NCI-H1417 (cell line): ENCODE results near the gene NETO2.
"Not testable (repeated sequence)": the region's sequence is repeated elsewhere in the genome, so short reads cannot be mapped to it uniquely, and the experiment has no call there.

Experiments used
- DNase-seq, 3 experiments: peaks; one replicate each; lab custom pipeline; 2025; lab: John Stamatoyannopoulos, UW

The NETO2 gene

DNA sequence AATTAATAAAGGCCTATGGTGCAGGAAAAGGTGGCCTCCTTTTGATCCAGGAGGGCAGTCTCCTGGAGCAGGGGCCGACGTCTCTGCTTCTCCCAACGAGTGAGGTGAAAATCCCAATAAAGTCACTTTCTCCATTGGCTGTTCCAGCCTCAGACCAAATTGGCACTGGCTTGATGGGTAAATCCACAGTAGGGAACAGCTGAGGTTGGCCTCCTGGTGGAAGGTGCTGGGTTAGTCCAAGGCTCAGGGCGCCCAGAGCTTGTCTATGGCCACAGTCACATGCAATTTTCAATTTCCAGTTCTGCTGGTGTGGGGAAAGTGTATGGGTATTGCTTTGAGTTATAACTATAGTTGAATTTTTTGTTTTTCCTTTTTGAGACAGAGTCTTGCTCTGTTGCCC is 79.0 kb downstream of the NETO2 start:
- peak in 1 of 3 experiments; percentile 3 for DNase-seq

DNA sequence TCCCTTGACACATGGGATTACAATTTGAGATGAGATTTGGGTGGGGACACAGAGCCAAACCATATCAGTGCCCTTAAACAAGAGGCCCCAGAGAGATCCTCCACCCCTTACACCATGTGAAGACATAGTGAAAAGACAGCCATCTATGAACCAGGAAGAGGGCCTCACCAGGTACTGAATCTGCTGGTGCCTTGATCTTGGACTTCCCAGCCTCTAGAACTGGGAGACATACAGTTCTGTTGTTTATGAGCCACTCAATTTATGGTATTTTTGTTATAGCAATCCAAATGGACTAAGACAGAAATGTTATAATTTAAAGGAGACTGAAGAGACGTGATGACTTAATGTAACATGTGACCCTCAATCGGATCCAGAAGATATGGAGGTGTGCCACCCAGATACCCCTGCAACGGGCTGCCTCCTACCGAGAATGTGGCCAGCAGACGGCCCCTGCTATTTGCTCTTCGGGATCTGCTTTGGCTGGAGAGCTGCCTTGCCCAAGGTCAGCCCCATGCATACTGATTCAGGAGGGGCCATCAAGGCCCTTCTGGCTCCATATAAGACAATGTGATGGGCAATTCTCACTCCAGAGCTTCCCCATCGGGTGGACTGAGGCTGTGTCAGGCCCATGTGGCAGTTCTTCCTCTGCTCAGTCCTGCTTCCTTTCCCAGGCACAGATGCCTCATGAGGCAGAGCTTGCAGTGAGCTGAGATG is 80.6 kb downstream of the NETO2 start:
- DNase-seq: no peak

DNA sequence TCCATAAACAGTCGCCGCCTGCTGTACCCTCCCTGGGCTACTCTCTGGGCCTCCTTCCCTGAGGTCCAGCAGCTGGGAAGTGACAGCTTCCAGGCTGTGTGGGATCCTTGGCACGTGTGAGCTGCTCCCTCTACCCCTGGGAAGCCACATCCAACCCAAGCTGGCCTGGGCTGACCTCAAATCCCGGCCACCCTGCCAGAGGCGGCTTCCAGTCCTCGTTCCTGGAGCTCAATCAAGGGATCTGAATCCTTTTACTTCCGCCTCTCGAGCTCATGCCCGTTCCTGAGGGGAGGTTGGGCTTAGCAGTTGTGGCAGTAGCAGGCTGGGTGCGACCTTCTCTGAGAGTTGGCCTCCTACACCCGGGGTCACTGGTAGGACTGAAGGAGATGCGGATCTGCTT is 82.5 kb downstream of the NETO2 start:
- DNase-seq: no peak

DNA sequence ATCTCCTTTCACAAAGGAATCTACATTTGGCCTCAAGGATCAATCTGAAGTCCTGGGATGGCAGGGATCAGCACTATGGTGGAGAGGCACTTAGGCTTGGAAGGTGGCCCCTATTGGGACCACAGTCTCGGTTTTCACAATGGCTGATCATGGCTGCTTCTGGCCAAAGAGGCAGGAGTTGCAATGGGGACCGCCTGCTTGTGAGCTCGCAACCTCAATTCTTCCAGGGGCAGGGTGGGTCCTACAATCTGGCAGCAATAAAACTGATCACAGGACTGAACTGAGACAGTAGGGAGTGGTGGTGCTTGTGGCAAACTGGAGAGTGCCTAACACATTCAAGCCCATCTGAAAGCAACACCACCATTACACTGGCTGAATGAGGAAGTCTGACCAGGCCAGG is 83.1 kb downstream of the NETO2 start:
- DNase-seq: no peak

DNA sequence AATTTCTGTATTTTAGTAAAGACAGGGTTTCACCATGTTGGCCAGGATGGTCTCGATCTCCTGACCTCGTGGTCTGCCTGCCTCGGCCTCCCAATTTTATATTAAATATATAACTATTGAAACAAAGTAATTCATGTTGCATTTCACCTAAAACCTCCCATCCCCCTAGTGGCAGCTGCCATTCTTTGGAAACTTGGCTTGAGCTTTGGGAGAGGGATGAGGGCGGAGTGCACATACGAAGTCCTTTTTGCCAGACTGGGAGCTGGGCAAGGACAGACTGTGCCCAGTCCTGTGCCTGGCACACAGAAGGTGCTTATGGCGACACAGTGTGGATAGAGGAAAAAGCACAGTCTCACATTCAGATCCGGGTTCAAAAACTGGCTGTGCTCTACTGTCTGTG is 83.8 kb downstream of the NETO2 start:
- no peak for DNase-seq

DNA sequence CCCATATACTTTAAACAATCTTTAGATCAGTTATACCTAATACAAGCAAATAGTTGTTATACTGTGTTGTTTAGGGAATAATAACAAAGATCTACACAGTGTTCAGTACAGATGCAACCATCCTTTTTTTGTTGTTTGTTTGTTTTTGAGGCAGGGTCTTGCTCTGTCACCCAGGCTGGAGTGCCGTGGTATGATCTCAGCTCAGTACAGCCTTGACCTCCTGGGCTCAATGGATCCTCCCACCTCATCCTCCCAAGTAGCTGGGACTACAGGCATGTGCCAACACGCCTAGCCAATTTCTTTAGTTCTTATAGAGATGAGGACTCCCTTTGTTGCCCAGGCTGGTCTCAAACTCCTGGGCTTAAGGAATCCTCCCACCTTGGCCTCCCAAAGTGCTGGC is 84.6 kb downstream of the NETO2 start:
- not testable (repeated sequence) for DNase-seq

DNA sequence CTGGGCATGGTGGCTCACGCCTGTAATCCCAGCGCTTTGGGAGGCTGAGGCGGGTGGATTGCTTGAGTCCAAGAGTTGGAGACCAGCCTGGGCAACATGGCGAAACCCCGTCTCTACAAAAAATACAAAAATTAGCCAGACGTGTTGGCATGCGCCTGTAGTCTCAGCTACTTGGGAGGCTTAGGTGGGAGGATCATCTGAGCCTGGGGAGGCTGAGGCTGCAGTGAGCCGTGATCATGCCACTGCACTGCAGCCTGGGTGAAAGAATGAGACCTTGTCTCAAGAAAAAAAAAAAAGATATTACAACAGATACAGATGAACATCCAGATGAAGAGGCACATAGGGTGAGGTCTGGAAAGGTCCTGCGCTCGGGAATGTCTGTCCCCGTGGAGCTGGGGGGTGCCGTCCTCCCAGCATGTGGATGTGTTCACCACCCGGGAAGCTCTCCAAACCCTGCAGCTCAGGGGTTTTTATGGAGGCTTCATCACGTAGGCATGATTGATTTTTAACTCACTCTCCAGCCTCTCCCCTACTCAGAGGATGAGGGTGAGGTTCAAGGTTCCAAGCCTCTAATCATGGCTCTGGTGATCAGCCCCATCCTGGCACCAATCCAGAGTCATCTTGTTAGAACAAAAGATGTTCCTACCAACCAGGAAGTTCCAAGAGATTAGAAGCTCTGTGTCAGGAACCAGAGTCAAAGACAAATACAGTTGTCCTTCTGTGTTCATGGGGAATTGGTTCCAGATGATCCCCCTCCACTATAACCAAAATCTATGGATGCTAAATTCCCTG is 85.3 kb downstream of the NETO2 start:
- DNase-seq: peak in 1 of 3 experiments; percentile 33

DNA sequence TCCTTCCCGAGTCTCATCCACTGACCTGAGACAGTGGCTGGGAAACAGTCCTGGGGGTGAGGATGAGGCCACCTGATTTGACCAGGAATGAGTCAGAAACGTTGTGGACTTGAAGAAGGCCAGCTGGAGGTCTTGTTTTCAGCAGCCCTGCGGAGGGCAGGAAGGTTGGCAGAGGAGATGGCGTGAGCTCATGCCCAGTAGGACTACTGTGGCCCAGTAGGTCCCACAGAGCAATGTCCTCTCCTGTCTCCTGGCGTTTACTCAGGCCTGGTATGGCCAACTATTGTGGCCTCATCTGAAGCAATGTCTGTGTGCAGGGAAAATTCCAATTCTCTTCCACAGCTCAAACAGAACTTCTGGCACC is 86.1 kb downstream of the NETO2 start:
- no peak for DNase-seq

DNA sequence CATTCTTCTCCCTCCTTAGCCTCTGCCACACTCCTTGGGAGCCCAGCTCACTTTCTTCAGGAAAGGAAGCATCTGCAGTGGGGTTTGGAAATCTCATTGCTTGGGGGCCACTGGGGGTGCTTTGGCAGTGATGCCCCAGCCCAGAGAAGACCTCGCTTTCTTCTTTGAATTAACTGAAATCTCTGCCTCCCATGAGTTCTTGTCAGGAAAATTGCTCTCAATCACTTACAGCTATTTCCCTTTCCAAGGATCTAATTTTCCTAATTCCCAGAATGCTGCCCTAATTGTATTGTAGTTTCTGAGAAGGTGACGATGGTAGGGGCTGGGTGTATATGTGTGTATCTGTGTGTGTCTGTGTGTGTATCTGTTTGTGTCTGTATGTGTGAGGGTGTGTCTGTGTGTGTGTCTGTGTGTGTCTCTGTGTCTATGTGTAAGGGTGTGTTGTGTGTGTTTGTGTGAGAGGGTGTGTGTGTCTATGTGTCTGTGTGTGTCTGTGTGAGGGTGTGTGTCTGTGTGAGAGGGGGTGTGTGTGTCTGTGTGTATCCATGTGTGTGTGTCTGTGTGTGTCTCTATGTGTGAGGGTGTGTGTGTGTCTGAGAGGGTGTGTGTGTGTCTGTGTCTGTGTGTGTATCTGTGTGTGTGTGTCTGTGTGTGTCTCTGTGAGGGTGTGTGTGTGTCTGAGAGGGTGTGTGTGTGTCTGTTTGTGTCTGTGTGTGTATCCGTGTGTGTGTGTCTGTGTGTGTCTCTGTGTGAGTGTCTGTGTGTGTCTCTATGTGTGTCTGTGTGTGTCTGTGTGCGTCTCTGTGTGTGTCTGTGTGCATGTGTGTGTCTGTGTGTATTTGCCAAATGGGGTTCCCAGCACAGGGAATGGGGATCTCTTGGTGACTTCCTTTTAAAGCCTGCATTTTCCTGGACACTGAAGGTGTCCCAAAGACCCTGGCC is 86.8 kb downstream of the NETO2 start:
- no peak for DNase-seq

DNA sequence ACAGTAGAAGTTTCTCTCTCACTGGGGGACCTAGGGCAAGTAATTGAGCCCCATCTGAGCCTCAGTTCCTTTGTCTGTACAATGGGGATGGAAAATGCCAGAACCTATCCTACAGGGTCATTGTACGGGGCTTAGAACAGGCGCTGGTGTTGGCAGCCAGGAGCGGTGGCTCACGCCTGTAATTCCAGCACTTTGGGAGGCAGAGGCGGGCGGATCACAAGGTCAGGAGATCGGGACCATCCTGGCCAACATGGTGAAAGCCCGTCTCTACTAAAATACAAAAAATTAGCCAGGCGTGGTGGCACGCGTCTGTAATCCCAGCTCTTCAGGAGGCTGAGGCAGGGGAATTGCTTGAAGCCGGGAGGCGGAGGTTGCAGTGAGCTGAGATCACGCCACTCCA is 87.7 kb downstream of the NETO2 start:
- DNase-seq: not testable (repeated sequence)

DNA sequence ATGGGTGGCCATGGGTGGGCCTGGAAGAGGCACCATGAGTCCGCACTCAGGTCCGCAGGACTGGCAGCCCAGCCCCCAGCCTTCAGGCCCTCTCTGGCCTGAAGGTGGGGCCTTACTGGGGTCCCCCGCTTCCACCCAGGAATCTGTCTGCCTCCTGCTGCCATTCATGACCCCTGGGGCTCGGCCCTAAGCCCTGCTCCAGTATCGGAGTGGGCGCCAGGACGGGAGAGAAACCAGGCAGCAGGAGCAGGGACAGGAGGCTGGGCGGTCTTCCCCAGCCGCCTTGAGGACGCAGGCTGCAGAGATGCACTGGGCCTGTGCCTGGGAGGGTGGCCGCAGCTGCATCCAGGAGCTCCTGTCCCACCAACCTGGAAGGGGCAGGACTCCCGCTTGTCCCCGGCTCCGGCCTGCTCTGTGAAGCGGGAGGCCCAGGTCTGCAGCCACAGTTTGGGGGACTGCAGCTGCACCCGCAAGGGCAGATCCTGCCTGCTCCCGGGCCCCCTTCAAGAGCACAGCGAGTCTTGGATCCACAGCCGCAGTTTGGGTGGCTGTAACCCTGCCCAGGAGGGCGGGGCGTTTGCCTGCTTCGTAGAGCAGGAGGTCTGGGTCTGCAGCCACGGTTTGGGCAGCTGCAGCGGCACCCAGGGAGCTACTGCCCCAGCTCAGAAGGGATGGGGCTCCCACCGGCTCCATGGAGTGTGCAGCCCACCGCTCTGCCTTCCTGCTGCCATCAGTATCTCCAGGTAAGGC is 88.4 kb downstream of the NETO2 start:
- no peak for DNase-seq

DNA sequence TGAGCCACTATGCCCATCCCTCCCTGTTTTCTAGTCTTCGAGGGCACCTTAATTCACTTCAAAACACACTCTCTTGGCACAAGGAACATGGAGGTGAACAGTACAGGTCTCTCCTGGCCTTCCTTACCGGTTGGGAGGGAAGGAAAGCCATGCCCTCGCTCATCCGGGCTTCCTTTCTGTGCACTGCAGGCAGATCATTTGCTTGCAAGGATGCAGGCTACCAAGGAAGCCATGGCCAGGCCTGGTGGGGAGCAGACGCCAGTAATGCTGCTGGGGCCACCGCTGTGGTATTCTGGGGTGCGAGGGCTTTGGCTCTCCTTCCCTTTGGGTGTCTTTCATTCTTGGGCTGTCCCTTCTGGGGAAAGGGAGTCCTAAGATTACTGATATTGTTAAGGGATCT is 89.4 kb downstream of the NETO2 start:
- no peak for DNase-seq

DNA sequence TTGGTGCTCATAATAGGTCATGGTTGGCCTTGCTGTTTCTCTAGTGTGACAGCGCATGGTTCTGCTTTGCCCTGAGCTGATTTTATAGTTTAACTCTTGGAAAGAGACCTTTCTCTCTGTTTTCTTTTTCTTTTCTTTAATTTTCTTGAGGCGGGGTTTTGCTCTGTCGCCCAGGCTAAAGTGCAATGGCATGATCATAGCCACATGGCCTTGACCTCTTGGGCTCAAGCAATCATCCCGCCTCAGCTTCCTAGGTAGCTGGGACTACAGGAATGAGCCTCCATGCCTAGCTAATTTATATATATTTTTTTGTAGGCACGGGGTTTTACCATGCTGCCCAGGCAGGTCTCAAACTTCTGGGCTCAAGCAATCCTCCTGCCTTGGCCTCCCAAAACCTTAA is 89.8 kb downstream of the NETO2 start:
- DNase-seq: no peak

DNA sequence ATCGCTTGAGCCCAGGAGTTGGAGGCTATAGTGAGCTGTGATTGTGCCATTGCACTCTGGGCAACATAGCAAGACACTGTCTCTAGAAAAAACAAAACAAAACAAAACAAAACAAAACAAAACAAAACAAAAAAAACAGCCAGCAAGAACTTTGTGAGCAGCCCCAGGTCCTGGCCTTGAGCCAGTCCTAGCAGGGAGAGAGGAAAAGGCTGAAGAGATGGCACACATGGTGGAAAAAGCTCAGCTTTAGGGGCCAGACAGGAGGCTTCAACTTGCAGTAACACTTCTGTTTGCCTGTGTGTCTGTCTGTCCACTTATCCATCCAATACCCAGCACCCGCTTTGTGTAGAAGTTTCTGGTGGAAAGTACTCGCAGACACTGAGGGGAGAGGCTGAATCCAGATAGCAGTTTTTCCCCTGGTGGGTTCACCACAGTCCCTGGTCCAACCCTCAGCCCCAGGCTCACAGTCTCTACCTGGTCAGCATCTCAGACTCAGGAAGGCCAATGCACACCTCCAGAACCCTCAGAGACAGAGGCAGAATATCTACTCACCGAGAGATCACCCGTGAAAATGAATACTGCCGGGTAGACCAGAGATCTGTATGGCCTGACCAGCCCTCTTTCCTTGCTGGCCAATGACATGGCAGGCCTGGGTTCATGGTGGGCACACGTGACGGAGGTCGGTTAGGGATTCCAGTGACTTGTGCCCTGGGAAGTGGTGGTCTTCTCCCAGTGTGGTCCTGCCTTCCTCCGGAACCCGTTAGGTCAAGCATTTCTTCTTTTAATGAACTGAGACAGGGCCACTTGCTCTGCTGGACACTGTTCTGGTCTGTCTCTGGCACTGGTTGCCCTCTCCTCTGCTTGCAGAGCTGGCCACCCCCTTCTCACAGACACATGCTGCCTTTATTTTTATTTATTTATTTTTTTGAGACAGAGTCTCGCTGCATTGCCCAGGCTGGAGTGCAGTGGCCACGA is 90.8 kb downstream of the NETO2 start:
- no peak for DNase-seq

DNA sequence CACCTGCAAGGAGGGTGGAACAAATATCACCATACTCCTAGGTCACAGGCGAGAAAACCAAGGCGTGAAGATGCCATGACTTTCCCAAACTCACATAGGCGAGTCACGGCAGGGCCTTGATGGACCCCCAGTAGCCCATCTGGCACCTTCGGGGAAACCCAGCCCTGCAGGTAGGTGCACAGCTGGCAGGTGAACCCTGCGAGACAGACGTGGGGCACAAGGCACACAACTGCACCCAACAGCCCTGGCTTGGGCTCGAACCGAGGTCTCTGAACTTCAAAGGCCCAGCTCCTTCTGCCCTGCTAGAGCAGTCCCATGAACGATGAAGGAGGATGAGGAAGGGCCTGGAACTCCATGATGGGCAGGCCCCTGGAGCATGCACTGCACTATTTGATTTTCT is 92.7 kb downstream of the NETO2 start:
- DNase-seq: no peak

DNA sequence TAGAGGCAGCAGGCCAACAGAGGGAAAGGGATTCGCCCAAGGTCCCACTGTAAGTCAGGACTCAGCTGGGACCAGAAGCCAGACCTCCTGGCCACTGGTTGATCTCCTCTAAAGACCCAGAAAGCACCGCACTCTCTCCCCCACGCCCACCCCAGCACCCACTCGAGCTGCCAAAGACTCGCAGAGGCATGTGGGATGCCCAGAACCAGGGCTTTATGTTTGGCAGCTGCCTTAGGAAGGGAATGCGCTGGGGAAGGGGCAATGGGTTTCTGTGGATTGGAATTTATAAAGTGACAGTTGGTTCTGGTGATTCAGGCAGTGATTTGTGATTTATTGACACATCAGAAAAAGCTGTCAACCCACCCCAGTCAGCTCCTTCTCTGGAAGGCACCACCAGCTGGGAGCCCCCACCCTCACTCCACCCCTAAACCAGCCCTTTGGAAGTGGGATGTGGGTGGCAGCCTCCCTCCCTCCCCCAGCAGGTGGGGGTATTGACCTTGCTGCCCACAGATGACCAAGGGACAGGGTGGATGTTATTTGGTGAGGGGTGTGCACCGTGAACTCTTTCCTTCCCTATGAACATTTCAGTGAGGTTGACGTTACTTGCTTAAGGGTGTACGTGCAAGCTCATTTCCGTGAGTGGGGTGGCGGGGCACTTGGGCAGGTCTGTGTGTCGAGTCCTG is 93.7 kb downstream of the NETO2 start:
- DNase-seq: no peak

DNA sequence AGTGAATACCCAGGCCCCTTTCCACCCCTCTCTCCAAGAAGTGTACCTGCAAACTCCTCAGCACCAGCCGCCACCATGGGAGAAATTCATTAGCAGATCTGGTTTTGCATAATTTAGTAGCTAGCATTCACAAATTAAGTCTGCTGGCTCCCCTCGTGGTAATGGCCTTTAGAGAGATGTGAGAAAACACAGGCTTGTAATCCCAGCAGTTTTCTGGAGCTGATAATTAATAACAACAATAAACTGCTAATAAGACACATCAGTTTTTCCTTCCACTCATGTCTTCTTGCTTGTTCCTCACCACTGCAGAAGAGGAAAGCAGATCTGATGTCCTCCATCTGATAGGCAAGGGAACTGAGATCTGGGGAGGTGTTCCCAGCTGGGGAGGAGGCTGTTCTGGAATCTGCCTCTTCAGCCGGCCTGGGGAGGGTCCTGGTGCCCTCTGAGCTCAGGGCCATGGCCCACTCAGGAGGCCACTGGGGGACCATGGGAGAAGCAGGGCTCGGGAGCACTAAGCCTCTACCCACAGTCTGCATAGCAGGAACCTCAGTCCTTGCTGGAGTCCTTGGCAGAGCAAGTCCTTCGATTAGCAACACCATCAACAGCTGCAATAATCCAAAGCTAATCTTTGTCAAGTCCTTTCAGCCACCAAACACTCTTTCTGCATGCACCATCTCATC is 96.1 kb downstream of the NETO2 start:
- no peak for DNase-seq

DNA sequence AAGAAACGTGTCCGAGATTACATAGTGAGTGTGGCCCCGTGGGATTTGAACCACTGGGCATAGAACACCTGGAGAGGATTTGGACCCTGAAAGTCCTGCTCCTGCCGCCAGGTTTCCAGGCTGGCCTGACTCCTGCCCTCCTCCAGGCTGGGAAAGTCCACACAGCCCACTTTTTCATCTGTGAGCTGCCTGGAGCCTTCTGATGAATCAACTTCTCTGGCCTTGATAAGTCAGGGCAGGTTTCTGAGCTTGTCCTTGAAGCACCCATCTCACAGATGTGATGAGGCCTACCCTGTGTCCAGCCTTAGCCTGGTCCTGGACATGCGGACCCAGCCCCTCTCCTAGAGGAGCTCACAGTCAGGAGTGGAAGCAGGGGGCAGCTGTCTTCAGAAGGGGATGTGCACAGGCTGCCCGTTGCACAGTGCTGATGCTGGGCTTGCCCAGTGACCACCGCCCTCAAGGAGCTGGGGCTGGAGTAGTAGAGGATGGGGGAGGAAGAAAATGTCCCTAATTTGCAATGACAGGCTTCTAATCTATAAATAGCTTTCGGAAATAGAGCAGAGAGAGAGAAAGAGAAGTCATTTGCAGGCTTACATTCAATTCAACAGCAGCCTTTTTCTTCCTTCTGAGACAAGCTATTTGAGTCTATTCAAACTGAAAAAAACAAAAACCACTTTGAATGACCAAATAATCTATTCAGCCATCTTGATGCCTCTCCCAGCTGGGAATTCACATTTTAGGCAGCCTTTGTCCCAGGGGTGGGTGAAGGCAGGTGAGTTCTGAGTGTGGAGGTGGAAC is 96.8 kb downstream of the NETO2 start:
- DNase-seq: no peak

DNA sequence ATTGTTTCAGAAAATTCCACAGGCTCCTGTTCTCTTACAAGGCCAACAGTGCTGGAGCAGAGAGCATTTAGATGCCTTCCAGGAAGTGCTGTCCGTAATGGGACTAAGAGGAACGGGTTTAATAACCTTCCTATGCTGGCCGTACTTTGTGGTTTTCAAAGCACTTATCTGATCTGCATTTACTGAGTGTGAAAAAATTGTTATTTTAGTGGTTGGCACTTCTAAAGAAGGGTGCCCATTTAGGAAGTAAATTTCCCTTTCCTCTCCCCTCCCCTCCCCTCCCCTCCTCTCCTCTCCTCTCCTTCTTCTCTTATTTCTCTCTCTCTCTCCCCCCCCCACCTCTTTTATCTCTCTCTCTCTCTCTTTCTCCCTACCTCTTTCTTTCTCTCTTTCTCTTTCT is 98.3 kb downstream of the NETO2 start:
- DNase-seq: peak in 1 of 3 experiments; percentile 2
